SK-N-SH (cell line): ENCODE data around the gene CCDC160. TPM values are rescaled to one million over a fixed set of nuclear protein-coding genes. Genes with fewer than 3 reads are reported as not detected.

Source experiments
- CTCF ChIA-PET: fragments of 300-600, 350-600 bp; formaldehyde crosslinking; extraction: SDS; loops from one replicate; lab custom pipeline; 2021; lab: Yijun Ruan, JAX
- POLR2A ChIA-PET: fragments of 350-600 bp; sonication (Branson Sonifier 250); formaldehyde crosslinking; extraction: SDS; loops from one replicate; lab custom pipeline; 2020; ENCODE audit warnings: antibody characterized with exemption, inconsistent platforms; lab: Yijun Ruan, JAX
- DNase-seq: peaks from one replicate; pipeline ENCODE4 v3.0.0; 2012
- H2AFZ ChIP-seq: fragments of 200-600 bp; sonication (generic); 2 replicates; pipeline ENCODE4 v1.8.1; 2016; ENCODE audit warnings: antibody characterized with exemption, mild to moderate bottlenecking, low read depth
- H3F3A ChIP-seq: fragments of 200-600 bp; sonication (generic); replicated peaks from 2 replicates; pipeline ENCODE3; 2016; ENCODE audit warnings: antibody characterized with exemption, mild to moderate bottlenecking; ENCODE audit not compliant: insufficient read depth
- H3K27ac ChIP-seq, 2 experiments: fragments of 200-500 bp in 1 of 2; fragments of 200-600 bp in 1 of 2; sonication (Bioruptor generic) in 1 of 2; sonication (generic), shearing (Covaris generic) in 1 of 2; 2 replicates each; pipeline versions ENCODE4 v1.5.1 to v1.6.1; 2014 to 2016; ENCODE audit warnings: low read depth in 2 of 2, inconsistent platforms in 1 of 2, low read length in 1 of 2, mild to moderate bottlenecking in 1 of 2, mixed read lengths in 1 of 2
- H3K27me3 ChIP-seq: fragments of 200-600 bp; sonication (generic), shearing (Covaris generic); 2 replicates; pipeline ENCODE4 v1.6.1; 2016; ENCODE audit warnings: mixed run types; ENCODE audit not compliant: insufficient read depth
- H3K36me3 ChIP-seq, 2 experiments: fragments of 200-500 bp in 1 of 2; fragments of 200-600 bp in 1 of 2; sonication (Bioruptor generic) in 1 of 2; sonication (generic) in 1 of 2; replicated peaks in 1 of 2; 2 replicates each; pipeline versions ENCODE3 to v1.5.1; 2014 to 2016; ENCODE audit warnings: low read length in 1 of 2, mild to moderate bottlenecking in 1 of 2; ENCODE audit not compliant: insufficient read depth in 2 of 2, control insufficient read depth in 1 of 2
- H3K4me1 ChIP-seq, 2 experiments: fragments of 200-500 bp in 1 of 2; fragments of 200-600 bp in 1 of 2; sonication (Bioruptor generic) in 1 of 2; sonication (generic), shearing (Covaris generic) in 1 of 2; 2 replicates each; pipeline versions ENCODE4 v1.5.1 to v1.6.1; 2014 to 2016; ENCODE audit warnings: low read depth in 1 of 2, low read length in 1 of 2, mixed run types in 1 of 2; ENCODE audit not compliant: insufficient read depth in 2 of 2, control insufficient read depth in 1 of 2
- H3K4me2 ChIP-seq: fragments of 200-600 bp; sonication (generic), shearing (Covaris generic); 2 replicates; pipeline ENCODE4 v1.6.1; 2017; ENCODE audit warnings: mixed run types
- H3K4me3 ChIP-seq, 2 experiments: fragments of 200-500 bp in 1 of 2; fragments of 200-600 bp in 1 of 2; sonication (Bioruptor generic) in 1 of 2; sonication (generic), shearing (Covaris generic) in 1 of 2; 2 replicates each; pipeline versions ENCODE4 v1.5.1 to v1.8.1; 2014 to 2016; ENCODE audit warnings: low read depth in 2 of 2, inconsistent platforms in 1 of 2, low read length in 1 of 2, mild to moderate bottlenecking in 1 of 2, mixed read lengths in 1 of 2, moderate library complexity in 1 of 2
- H3K79me2 ChIP-seq: fragments of 200-600 bp; sonication (generic); 2 replicates; pipeline ENCODE4 v1.8.1; 2017; ENCODE audit warnings: mild to moderate bottlenecking; ENCODE audit not compliant: insufficient read depth
- H3K9ac ChIP-seq: fragments of 200-600 bp; sonication (generic); 2 replicates; pipeline ENCODE4 v1.6.1; 2017; ENCODE audit warnings: mixed run types
- H3K9me2 ChIP-seq: fragments of 200-600 bp; sonication (generic); 2 replicates; pipeline ENCODE4 v1.6.1; 2017; ENCODE audit warnings: mixed run types
- H3K9me3 ChIP-seq: fragments of 200-600 bp; sonication (generic); 2 replicates; pipeline ENCODE4 v1.6.1; 2017; ENCODE audit warnings: mixed run types, mild to moderate bottlenecking, moderate library complexity
- H4K20me1 ChIP-seq: fragments of 200-600 bp; sonication (generic); 2 replicates; pipeline ENCODE4 v1.6.1; 2017; ENCODE audit warnings: mild to moderate bottlenecking, mixed run types; ENCODE audit not compliant: insufficient read depth
- CHD2 ChIP-seq: fragments of 150-350 bp; IDR thresholded peaks from 2 replicates; pipeline ENCODE4 v1.6.1; 2018; ENCODE audit warnings: low read length; ENCODE audit not compliant: partially characterized antibody
- EZH2phosphoT487 ChIP-seq: fragments of 200-600 bp; sonication (generic); IDR thresholded peaks from 2 replicates; pipeline ENCODE4 v1.6.1; 2017; ENCODE audit warnings: low read depth, mixed run types, mild to moderate bottlenecking, antibody characterized with exemption, moderate library complexity, borderline replicate concordance
- FOXJ3 ChIP-seq: sonication (generic); formaldehyde crosslinking; IDR thresholded peaks from 2 replicates; pipeline ENCODE4 v1.5.1; 2020; ENCODE audit warnings: mild to moderate bottlenecking, missing genetic modification reagents
- GATA2 ChIP-seq: sonication (generic); formaldehyde crosslinking; IDR thresholded peaks from 2 replicates; pipeline ENCODE4 v1.5.0; 2020; ENCODE audit warnings: mild to moderate bottlenecking, missing genetic modification reagents
- JUND ChIP-seq: IDR thresholded peaks from 2 replicates; pipeline ENCODE4 v1.4.0; 2012
- MAX ChIP-seq: IDR thresholded peaks from 2 replicates; pipeline ENCODE4 v1.4.0; 2012; ENCODE audit warnings: low read depth
- MXI1 ChIP-seq: IDR thresholded peaks from 2 replicates; pipeline ENCODE4 v1.6.1; 2012; ENCODE audit warnings: mild to moderate bottlenecking, low read depth, low read length, improper control_type of control experiment
- NRF1 ChIP-seq: IDR thresholded peaks from 2 replicates; pipeline ENCODE4 v1.6.1; 2012; ENCODE audit warnings: low read depth, mild to moderate bottlenecking, low read length
- PBX3 ChIP-seq: IDR thresholded peaks from 2 replicates; pipeline ENCODE4; 2012
- RCOR1 ChIP-seq: fragments of 150-350 bp; IDR thresholded peaks from 2 replicates; pipeline ENCODE4 v1.6.1; 2017; ENCODE audit warnings: antibody characterized with exemption, low read length
- REST ChIP-seq: IDR thresholded peaks from 2 replicates; pipeline ENCODE4 v1.6.1; 2012; ENCODE audit warnings: mild to moderate bottlenecking, low read depth, low read length, moderate library complexity
- RXRA ChIP-seq: IDR thresholded peaks from 2 replicates; pipeline ENCODE4 v1.4.0; 2012; ENCODE audit warnings: low read depth, mild to moderate bottlenecking, borderline replicate concordance
- SIN3A ChIP-seq: IDR thresholded peaks from 2 replicates; pipeline ENCODE4 v1.6.1; 2012; ENCODE audit warnings: low read depth, mild to moderate bottlenecking, low read length, moderate library complexity, borderline replicate concordance
- SMC3 ChIP-seq: IDR thresholded peaks from 2 replicates; pipeline ENCODE4 v1.6.1; 2012; ENCODE audit warnings: low read depth, low read length, improper control_type of control experiment
- TCF12 ChIP-seq: IDR thresholded peaks from 2 replicates; pipeline ENCODE4 v1.4.0; 2012
- YY1 ChIP-seq: IDR thresholded peaks from 2 replicates; pipeline ENCODE4 v1.4.0; 2012; ENCODE audit warnings: low read depth, mild to moderate bottlenecking
- polyA plus RNA-seq, 3 experiments: library from polyadenylated mRNA; depleted of rRNA; stranded (reverse); fragments of >200 nt; gene quantifications; 2 replicates each; pipeline ENCODE4 v1.2.3, GENCODE V29; 2012

Gene CCDC160
- polyA plus RNA-seq, 1 of the 3 experiments (the other 2 are of a cell fraction), result not detected

- no peaks in the 10 kb centered on the region for H3K36me3 ChIP-seq
- no peak overlapping the region for H3K4me2 ChIP-seq
- no peaks in the 10 kb centered on the region for H3K9me3 ChIP-seq
- ChIA-PET CTCF (interaction anchor here (0.7 kb wide), 1 partner anchor 752 kb away, joined by 4 read pairs; no protein-coding TSS in a partner anchor), POLR2A (no interaction called here)
- no peak for DNase-seq
- no peak overlapping the region for H3K4me3 ChIP-seq
- H3K27ac ChIP-seq, result no peak overlapping the region
- no peaks in the 10 kb centered on the region for H3K79me2 ChIP-seq
- TF ChIP-seq CHD2 (no peak), JUND (no peak), YY1 (no peak), FOXJ3 (CRISPR knock-in tag) (no peak), REST (no peak), SIN3A (no peak), RXRA (no peak), TCF12 (no peak), RCOR1 (no peak), MAX (no peak), MXI1 (no peak), NRF1 (no peak), EZH2phosphoT487 (no peak), SMC3 (no peak), GATA2 (CRISPR knock-in tag) (no peak), PBX3 (no peak)
- no peaks in the 10 kb centered on the region for H3K4me1 ChIP-seq
- no peak overlapping the region for H3K9ac ChIP-seq
- H3K9me2 ChIP-seq, result no peaks in the 10 kb centered on the region; the same call in 1 of the 2 replicates
- H4K20me1 ChIP-seq, result no peaks in the 10 kb centered on the region
- H3F3A ChIP-seq, result no peaks in the 10 kb centered on the region
- no peak overlapping the region for H2AFZ ChIP-seq
- H3K27me3 ChIP-seq, result no peaks in the 10 kb centered on the region
These were observed 26.5 kb upstream of the CCDC160 start for GRCh38 chrX:134210465-134210864.
